Ascending aorta (tissue), 2 donors: ENCODE measurements around the gene DYNLL2. TPM values are rescaled to one million over a fixed set of nuclear protein-coding genes. Genes with fewer than 3 reads are reported as not detected.
A peak's percentile ranks its signal among the peaks of the same experiment; 100 is the strongest.
"Not testable (repeated sequence)": the region's sequence is repeated elsewhere in the genome, so short reads cannot be mapped to it uniquely, and the experiment has no call there.

Experiments
- DNase-seq, 2 donors: peaks; one replicate each; pipeline ENCODE4 v3.0.0-alpha.2; 2019; ENCODE audit warnings: low spot score in 2 of 2
- H3K27ac ChIP-seq, 2 donors: fragments of 200-600 bp; sonication (generic); one replicate each; pipeline ENCODE4 v1.5.1; 2016 to 2017; ENCODE audit warnings: mild to moderate bottlenecking in 1 of 2
- H3K27me3 ChIP-seq: fragments of 200-600 bp; sonication (generic); one replicate; pipeline ENCODE4 v1.5.1; 2017
- H3K36me3 ChIP-seq, 2 donors: fragments of 200-600 bp; sonication (generic); one replicate each; pipeline ENCODE4 v1.5.1; 2016
- H3K4me1 ChIP-seq, 2 donors: fragments of 200-600 bp; sonication (generic); one replicate each; pipeline ENCODE4 v1.5.1; 2016 to 2017; ENCODE audit warnings: mild to moderate bottlenecking in 1 of 2
- H3K4me3 ChIP-seq, 2 donors: fragments of 200-600 bp; sonication (generic); one replicate each; pipeline ENCODE4 v1.5.1; 2016 to 2017; ENCODE audit warnings: mild to moderate bottlenecking in 1 of 2
- H3K9me3 ChIP-seq, 2 donors: fragments of 200-600 bp; sonication (generic); one replicate each; pipeline ENCODE4 v1.5.1; 2016
- intact Hi-C: fragments of 100-400 bp; cut with DNase I; formaldehyde crosslinking; loops from one replicate; pipeline ENCODE4 v1.15.1; 2023
- total RNA-seq: library from RNA; depleted of rRNA; stranded (reverse); fragments of >200 nt; gene quantifications from one replicate; pipeline ENCODE4 v1.1.0, GENCODE V29; 2016
- TF ChIP-seq, protein P1 (sequence below), 3 experiments: fragments of 200-600 bp in 2 of 3; fragments of 450-650 bp in 1 of 3; sonication (generic) in 2 of 3; IDR thresholded peaks; one replicate each; pipeline ENCODE4 v1.5.1; 2016 to 2019; ENCODE audit warnings: antibody characterized with exemption in 3 of 3, mild to moderate bottlenecking in 1 of 3, moderate library complexity in 1 of 3

DYNLL2 gene
- total RNA-seq, 1 donor from 2014 or later = 15.3 TPM

DNA sequence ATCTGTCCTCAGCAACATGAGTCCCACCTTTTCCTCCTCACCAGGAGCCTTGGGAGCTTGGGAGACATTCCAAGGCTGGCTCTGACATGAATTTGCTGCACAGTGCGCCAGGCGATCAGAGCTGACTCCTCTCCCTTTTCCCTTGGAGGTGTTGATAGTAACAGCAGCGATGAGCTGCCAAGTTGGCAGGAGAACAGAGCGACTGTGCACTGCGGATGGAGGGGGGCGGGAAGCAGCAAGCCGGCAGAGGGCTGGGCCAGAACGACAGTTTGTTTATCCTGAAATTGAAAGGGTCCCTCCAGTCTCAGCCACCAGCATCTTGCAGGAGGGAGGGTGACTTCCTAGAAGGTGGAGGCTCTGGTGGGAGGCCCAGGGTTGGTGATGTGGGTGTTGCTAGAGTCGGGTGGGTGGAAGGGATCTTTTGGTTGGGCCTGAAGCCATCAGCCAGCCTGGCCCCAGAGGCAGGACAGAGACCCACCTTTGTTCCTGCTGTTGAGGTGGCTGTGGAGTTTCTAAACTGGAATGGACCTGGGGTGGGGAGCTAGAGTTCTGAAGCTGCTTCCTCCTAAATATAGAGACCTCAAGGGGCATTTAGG is 22.5 kb upstream of the DYNLL2 start:
- Histone ChIP-seq H3K36me3 (no peaks in the 10 kb centered on the region), H3K4me3 (no peak overlapping the region), H3K27me3 (no peaks in the 10 kb centered on the region), H3K4me1 (no peaks in the 10 kb centered on the region), H3K27ac (no peak overlapping the region), H3K9me3 (no peaks in the 10 kb centered on the region)
- intact Hi-C loops = no loop called here
- DNase-seq = peak in 1 of 2 donors; percentile 40
- TF ChIP-seq, protein P1, sequence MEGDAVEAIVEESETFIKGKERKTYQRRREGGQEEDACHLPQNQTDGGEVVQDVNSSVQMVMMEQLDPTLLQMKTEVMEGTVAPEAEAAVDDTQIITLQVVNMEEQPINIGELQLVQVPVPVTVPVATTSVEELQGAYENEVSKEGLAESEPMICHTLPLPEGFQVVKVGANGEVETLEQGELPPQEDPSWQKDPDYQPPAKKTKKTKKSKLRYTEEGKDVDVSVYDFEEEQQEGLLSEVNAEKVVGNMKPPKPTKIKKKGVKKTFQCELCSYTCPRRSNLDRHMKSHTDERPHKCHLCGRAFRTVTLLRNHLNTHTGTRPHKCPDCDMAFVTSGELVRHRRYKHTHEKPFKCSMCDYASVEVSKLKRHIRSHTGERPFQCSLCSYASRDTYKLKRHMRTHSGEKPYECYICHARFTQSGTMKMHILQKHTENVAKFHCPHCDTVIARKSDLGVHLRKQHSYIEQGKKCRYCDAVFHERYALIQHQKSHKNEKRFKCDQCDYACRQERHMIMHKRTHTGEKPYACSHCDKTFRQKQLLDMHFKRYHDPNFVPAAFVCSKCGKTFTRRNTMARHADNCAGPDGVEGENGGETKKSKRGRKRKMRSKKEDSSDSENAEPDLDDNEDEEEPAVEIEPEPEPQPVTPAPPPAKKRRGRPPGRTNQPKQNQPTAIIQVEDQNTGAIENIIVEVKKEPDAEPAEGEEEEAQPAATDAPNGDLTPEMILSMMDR (IDR thresholded peaks at IDR 0.05) = no peak

DNA sequence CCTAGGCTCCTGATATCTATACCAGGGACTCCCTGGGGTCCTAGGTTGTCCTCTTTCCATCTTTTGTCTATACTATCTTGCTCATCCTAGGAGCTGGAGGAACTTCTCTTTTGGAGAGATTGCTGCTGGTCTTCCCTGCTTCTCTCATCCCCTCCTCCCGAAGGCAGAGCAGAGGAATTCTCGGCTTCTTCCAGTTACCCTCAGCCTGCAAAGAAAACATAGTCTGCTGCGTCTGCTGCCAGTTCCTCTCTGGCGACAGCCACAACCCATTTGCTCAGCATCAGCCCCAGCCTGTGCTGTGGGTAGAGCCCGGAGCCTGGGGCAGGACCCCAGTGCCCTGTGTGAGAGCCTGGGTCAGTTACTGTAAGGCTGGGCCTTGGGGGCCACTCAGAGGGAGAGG is 21.5 kb upstream of the DYNLL2 start:
- intact Hi-C loops = no loop called here

DNA sequence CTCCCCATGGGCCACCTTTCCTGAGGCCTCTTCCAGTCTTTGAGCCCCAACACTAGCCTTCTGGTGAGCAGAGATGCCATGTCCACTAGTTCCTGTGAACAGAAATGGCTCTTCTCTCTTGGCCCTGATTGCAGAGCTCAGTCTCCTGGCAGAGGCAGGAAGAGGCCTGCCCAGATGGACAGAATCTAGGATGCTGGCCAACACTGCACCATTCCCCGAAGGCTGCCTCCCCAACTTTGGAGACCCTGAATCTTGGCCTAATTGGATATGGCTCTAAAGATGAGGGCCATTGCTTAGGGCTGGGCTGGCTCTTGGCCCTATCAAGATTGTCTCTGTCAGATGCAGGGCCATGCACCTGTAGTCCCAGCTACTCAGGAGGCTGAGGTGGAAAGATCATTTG is 18.0 kb upstream of the DYNLL2 start:
- Histone ChIP-seq H3K4me3 (no peak overlapping the region), H3K9me3 (no peaks in the 10 kb centered on the region), H3K36me3 (no peaks in the 10 kb centered on the region), H3K27ac (no peak overlapping the region), H3K4me1 (no peaks in the 10 kb centered on the region), H3K27me3 (no peaks in the 10 kb centered on the region)
- no peak for DNase-seq
- TF ChIP-seq, protein P1 (IDR thresholded peaks at IDR 0.05) = no peak
- intact Hi-C loops = no loop called here

More for the DNA sequence above, 21.5 kb upstream of the DYNLL2 start:
- no peak for DNase-seq
- Histone ChIP-seq H3K27ac (no peak overlapping the region), H3K9me3 (no peaks in the 10 kb centered on the region), H3K4me3 (no peak overlapping the region), H3K27me3 (no peaks in the 10 kb centered on the region), H3K36me3 (no peaks in the 10 kb centered on the region), H3K4me1 (no peaks in the 10 kb centered on the region)
- TF ChIP-seq, protein P1 (IDR thresholded peaks at IDR 0.05) = no peak

DNA sequence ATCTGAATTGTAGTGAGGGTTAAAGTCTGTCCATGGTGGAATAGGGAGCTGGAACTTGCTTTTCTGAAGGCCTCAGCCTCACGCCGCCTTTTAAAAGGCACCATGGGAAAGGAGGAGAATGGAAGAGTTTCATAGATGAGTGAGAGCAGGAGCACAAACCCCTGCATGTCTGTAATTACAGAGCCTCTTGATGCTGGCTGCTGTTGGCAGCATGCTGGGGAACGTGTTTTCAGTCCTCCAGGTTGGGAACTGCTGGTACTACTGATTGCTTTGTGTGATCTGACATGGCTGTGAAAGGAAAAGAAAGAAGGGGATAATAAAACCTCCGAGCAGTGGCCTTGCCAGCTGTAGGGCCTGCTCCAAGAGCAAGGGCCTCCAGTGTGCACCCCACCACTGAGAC is 16.8 kb upstream of the DYNLL2 start:
- intact Hi-C loops = no loop called here
- no peak for DNase-seq
- Histone ChIP-seq H3K4me3 (no peak overlapping the region), H3K9me3 (no peaks in the 10 kb centered on the region), H3K36me3 (no peaks in the 10 kb centered on the region), H3K27me3 (no peaks in the 10 kb centered on the region), H3K4me1 (no peaks in the 10 kb centered on the region), H3K27ac (no peak overlapping the region)
- TF ChIP-seq, protein P1 (IDR thresholded peaks at IDR 0.05) = no peak

DNA sequence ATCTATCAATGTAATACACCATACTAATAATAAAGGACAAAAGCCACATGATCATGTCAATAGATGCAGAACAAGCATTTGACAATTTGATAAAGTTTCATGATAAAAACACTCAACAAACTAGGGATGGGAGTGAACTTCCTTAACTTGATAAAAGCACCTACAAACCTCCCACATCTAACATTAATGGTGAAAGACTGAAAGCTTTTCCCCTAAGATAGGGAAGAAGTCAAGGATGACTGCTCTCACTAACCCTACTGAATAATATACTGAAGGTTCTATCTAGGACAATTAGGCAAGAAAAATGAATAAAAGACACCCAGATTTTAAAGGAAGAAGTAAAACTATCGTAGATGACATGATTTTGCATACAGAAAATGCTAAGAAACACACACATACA is 10.4 kb upstream of the DYNLL2 start:
- intact Hi-C loops = no loop called here
- Histone ChIP-seq H3K27ac (no peak overlapping the region), H3K4me3 (no peak overlapping the region), H3K27me3 (no peaks in the 10 kb centered on the region), H3K4me1 (no peaks in the 10 kb centered on the region), H3K9me3 (no peaks in the 10 kb centered on the region), H3K36me3 (no peaks in the 10 kb centered on the region)
- DNase-seq = no peak
- TF ChIP-seq, protein P1 (IDR thresholded peaks at IDR 0.05) = no peak

DNA sequence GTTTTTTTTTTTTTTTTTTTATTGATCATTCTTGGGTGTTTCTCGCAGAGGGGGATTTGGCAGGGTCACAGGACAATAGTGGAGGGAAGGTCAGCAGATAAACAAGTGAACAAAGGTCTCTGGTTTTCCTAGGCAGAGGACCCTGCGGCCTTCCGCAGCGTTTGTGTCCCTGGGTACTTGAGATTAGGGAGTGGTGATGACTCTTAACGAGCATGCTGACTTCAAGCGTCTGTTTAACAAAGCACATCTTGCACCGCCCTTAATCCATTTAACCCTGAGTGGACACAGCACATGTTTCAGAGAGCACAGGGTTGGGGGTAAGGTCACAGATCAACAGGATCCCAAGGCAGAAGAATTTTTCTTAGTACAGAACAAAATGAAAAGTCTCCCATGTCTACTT is 10.0 kb upstream of the DYNLL2 start:
- intact Hi-C loops, H3K4me1 ChIP-seq, H3K36me3 ChIP-seq, H3K4me3 ChIP-seq, H3K27me3 ChIP-seq, H3K9me3 ChIP-seq, H3K27ac ChIP-seq, DNase-seq: not testable (repeated sequence)

DNA sequence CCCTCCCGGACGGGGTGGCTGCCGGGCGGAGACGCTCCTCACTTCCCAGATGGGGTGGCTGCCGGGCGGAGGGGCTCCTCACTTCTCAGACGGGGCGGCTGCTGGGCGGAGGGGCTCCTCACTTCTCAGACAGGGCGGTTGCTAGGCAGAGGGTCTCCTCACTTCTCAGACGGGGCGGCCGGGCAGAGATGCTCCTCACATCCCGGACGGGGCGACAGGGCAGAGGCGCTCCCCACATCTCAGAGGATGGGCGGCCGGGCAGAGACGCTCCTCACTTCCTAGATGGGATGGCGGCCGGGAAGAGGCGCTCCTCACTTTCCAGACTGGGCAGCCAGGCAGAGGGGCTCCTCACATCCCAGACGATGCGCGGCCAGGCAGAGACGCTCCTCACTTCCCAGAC is 8.8 kb upstream of the DYNLL2 start:
- H3K4me3 ChIP-seq, H3K9me3 ChIP-seq, H3K4me1 ChIP-seq, H3K27ac ChIP-seq, H3K27me3 ChIP-seq, intact Hi-C loops, DNase-seq, H3K36me3 ChIP-seq: not testable (repeated sequence)
